HG02623 (cell line): ENCODE measurements around the gene FPGS.

Source experiments
- ATAC-seq: cut with Tn5 transposase; IDR thresholded peaks from one replicate; pipeline ENCODE4 v1.9.1; 2021; ENCODE audit warnings: moderate library complexity; ENCODE audit not compliant: unreplicated experiment

The FPGS gene

GRCh38 chr9:127786773-127787104 lies 15.9 kb upstream of the FPGS start:
- ATAC-seq, result no peak

GRCh38 chr9:127788337-127789011 lies 14.2 kb upstream of the FPGS start:
- no peak for ATAC-seq

- ATAC-seq, result no peak
Observed at GRCh38 chr9:127789179-127789578, 13.5 kb upstream of the FPGS start.

GRCh38 chr9:127790094-127790855 lies 12.4 kb upstream of the FPGS start:
- ATAC-seq, result no peak

- no peak for ATAC-seq
Observed at GRCh38 chr9:127791085-127791484, 11.6 kb upstream of the FPGS start.

GRCh38 chr9:127792417-127793031 lies 10.2 kb upstream of the FPGS start:
- no peak for ATAC-seq

- no peak for ATAC-seq
Observed at GRCh38 chr9:127793093-127793708, 9.5 kb upstream of the FPGS start.

- no peak for ATAC-seq
Observed at GRCh38 chr9:127794001-127794791, 8.5 kb upstream of the FPGS start.

- ATAC-seq, result no peak
Observed at GRCh38 chr9:127796225-127796813, 6.4 kb upstream of the FPGS start.

- no peak for ATAC-seq
Observed at GRCh38 chr9:127796852-127797370, 5.8 kb upstream of the FPGS start.

- ATAC-seq, result no peak
Observed at GRCh38 chr9:127801955-127802575, 617 bp upstream of the FPGS start.

- ATAC-seq, result no peak
Observed at GRCh38 chr9:127803507-127804352, 1.0 kb downstream of the FPGS start.

GRCh38 chr9:127805620-127806019 lies 2.9 kb downstream of the FPGS start:
- no peak for ATAC-seq

GRCh38 chr9:127806871-127807270 lies 4.2 kb downstream of the FPGS start:
- no peak for ATAC-seq

- no peak for ATAC-seq
Observed at GRCh38 chr9:127808347-127809001, 5.8 kb downstream of the FPGS start.

- ATAC-seq, result no peak
Observed at GRCh38 chr9:127809002-127809539, 6.4 kb downstream of the FPGS start.

- no peak for ATAC-seq
Observed at GRCh38 chr9:127809540-127810377, 7.1 kb downstream of the FPGS start.
